GM12878 (cell line): Measurements from ENCODE around the gene ANKS1A. TPM values are rescaled to one million over a fixed set of nuclear protein-coding genes. Genes with fewer than 3 reads are reported as not detected.

Experiments
- ATAC-seq: fragments of 200-7000 bp; cut with Tn5 transposase; 3 replicates; pipeline ENCODE4 v1.9.1; 2020; ENCODE audit warnings: mild to moderate bottlenecking, moderate library complexity
- BruUV-seq: library from RNA; stranded (reverse); fragments of 400-500 nt; replicated peaks from 2 replicates; lab custom pipeline; 2021; lab: Mats Ljungman, UMichigan
- CTCF ChIA-PET: fragments of 300-600 bp; sonication (Branson Sonifier 250); formaldehyde crosslinking; extraction: SDS; loops from one replicate; lab custom pipeline; 2021; ENCODE audit warnings: inconsistent platforms; lab: Yijun Ruan, JAX
- POLR2A ChIA-PET: fragments of 350-600 bp; formaldehyde crosslinking; extraction: SDS; loops from one replicate; lab custom pipeline; 2021; ENCODE audit warnings: inconsistent platforms; lab: Charles Lee
- RAD21 ChIA-PET: fragments of 300-600 bp; sonication (Branson Sonifier 250); formaldehyde crosslinking; loops from one replicate; lab custom pipeline; 2023; ENCODE audit warnings: antibody characterized with exemption; ENCODE audit not compliant: unreplicated experiment; lab: Charles Lee
- SMC1A ChIA-PET: fragments of 300-600 bp; sonication (Branson Sonifier 250); formaldehyde crosslinking; loops from one replicate; lab custom pipeline; 2023; ENCODE audit not compliant: unreplicated experiment, uncharacterized antibody; lab: Charles Lee
- DNase-seq: peaks from one replicate; pipeline ENCODE4 v3.0.0-alpha.2; 2011; ENCODE audit warnings: low read depth, low spot score
- FAIRE-seq: peaks from 3 replicates; lab custom pipeline; 2011; peaks lifted over from hg19 to GRCh38; lab: Jason Lieb, UNC
- H2AFZ ChIP-seq: 2 replicates; pipeline ENCODE4 v1.6.0; 2011; ENCODE audit warnings: low read depth, low read length, control low read depth; ENCODE audit not compliant: control insufficient read depth
- H3K27ac ChIP-seq: 2 replicates; pipeline ENCODE4 v1.5.1; 2011; ENCODE audit warnings: control low read depth; ENCODE audit not compliant: control insufficient read depth, insufficient read depth
- H3K27me3 ChIP-seq, 2 experiments: replicated peaks in 1 of 2; 2 replicates each; pipeline versions ENCODE4 v1.6.0 to v1.6.1; 2011; ENCODE audit warnings: low read length in 1 of 2; ENCODE audit not compliant: control insufficient read depth in 2 of 2, insufficient read depth in 2 of 2
- H3K36me3 ChIP-seq, 2 experiments: 2 replicates each; pipeline ENCODE4 v1.5.1; 2011; ENCODE audit warnings: low read length in 1 of 2; ENCODE audit not compliant: control insufficient read depth in 2 of 2, insufficient read depth in 2 of 2
- H3K4me1 ChIP-seq: 2 replicates; pipeline ENCODE4 v1.6.1; 2011; ENCODE audit warnings: mild to moderate bottlenecking, low read length, moderate library complexity, mixed read lengths; ENCODE audit not compliant: control insufficient read depth, insufficient read depth
- H3K4me2 ChIP-seq: 2 replicates; pipeline ENCODE4 v1.6.0; 2011; ENCODE audit warnings: control low read depth; ENCODE audit not compliant: control insufficient read depth, insufficient read depth
- H3K4me3 ChIP-seq: fragments of 200-600 bp; sonication (generic); 2 replicates; pipeline ENCODE4 v1.5.1; 2016
- H3K79me2 ChIP-seq: 2 replicates; pipeline ENCODE4 v1.6.0; 2011; ENCODE audit warnings: low read length; ENCODE audit not compliant: control insufficient read depth, insufficient read depth
- H3K9ac ChIP-seq: 2 replicates; pipeline ENCODE4 v1.8.0; 2011; ENCODE audit warnings: low read length, control low read depth, mixed read lengths; ENCODE audit not compliant: control insufficient read depth, insufficient read depth
- H3K9me3 ChIP-seq: replicated peaks from 3 replicates; pipeline ENCODE4 v1.5.1; 2011; ENCODE audit warnings: mild to moderate bottlenecking, low read length; ENCODE audit not compliant: control insufficient read depth, insufficient read depth
- H4K20me1 ChIP-seq: 2 replicates; pipeline ENCODE4 v1.6.0; 2011; ENCODE audit not compliant: control insufficient read depth, insufficient read depth
- E2F4 ChIP-seq: IDR thresholded peaks from 2 replicates; pipeline ENCODE4 v1.6.1; 2012; ENCODE audit warnings: low read depth, low read length, improper control_type of control experiment
- KAT2A ChIP-seq: conservative IDR thresholded peaks from 2 replicates; pipeline ENCODE4 v1.6.1; 2011; ENCODE audit warnings: low read depth, low read length; ENCODE audit not compliant: control insufficient read depth
- PML ChIP-seq: IDR thresholded peaks from 2 replicates; pipeline ENCODE4 v1.6.1; 2012; ENCODE audit warnings: low read length, inconsistent platforms
- RELA ChIP-seq: fragments of 450-650 bp; IDR thresholded peaks from 2 replicates; pipeline ENCODE4 v1.8.0; 2014; ENCODE audit warnings: borderline replicate concordance; ENCODE audit not compliant: partially characterized antibody
- RUNX3 ChIP-seq: IDR thresholded peaks from 2 replicates; pipeline ENCODE4 v1.6.1; 2012; ENCODE audit warnings: low read length, inconsistent platforms
- SRF ChIP-seq, 2 experiments: IDR thresholded peaks; 2 replicates each; pipeline ENCODE4 v1.6.1; 2011; ENCODE audit warnings: low read depth in 2 of 2, low read length in 2 of 2, mild to moderate bottlenecking in 1 of 2, moderate library complexity in 1 of 2
- USF2 ChIP-seq: IDR thresholded peaks from 2 replicates; pipeline ENCODE4 v1.6.1; 2011; ENCODE audit warnings: low read depth, low read length, improper control_type of control experiment, borderline replicate concordance
- ZNF274 ChIP-seq: IDR thresholded peaks from one replicate; pipeline ENCODE4 v1.8.0; 2011; ENCODE audit not compliant: insufficient read length, insufficient read depth
- ZNF384 ChIP-seq: IDR thresholded peaks from 2 replicates; pipeline ENCODE4 v1.6.1; 2012; ENCODE audit warnings: low read depth, mild to moderate bottlenecking, low read length, improper control_type of control experiment, borderline replicate concordance
- ZNF622 ChIP-seq: fragments of 450-650 bp; IDR thresholded peaks from 2 replicates; pipeline ENCODE4 v1.6.1; 2017; ENCODE audit warnings: mild to moderate bottlenecking, inconsistent platforms
- WGBS: methylation state at CpG from one replicate; pipeline ENCODE4 v1.1.6; 2016; ENCODE audit warnings: low lambda C conversion rate; ENCODE audit not compliant: insufficient replicate concordance, insufficient coverage; ENCODE audit errors: missing lambda C conversion rate; 5-methylcytosine and 5-hydroxymethylcytosine counted together
- in situ Hi-C: fragments of 300-500 bp; cut with MboI; formaldehyde crosslinking; loops from 9 replicates; pipeline ENCODE4 v1.14.3; 2018; ENCODE audit warnings: mixed read lengths
- intact Hi-C: fragments of 100-400 bp; cut with micrococcal nuclease; formaldehyde crosslinking; loops from one replicate; pipeline ENCODE4 v1.14.2; 2022; ENCODE audit not compliant: unreplicated experiment
- polyA plus RNA-seq, 11 experiments: library from polyadenylated mRNA; depleted of rRNA in 4 of 11; unstranded in 6 of 11; stranded (reverse) in 5 of 11; fragments of >200 nt; fragmentation: Nextera tagmentation in 4 of 11; fragmentation: Illumina TruSeq in 1 of 11; extraction: Ambion mirVana in 4 of 11; extraction: Trizol in 1 of 11; gene quantifications; 1 replicate in 1 of 11; 2 replicates in 10 of 11; pipeline versions ENCODE4 v1.2.1 to v1.2.3, GENCODE V29; 2011 to 2016; ENCODE audit warnings: inconsistent platforms in 2 of 11, missing spikeins in 2 of 11, low read depth in 1 of 11
- total RNA-seq, 4 experiments: library from RNA; depleted of rRNA in 3 of 4; stranded (reverse); fragments of >200 nt in 3 of 4; fragmentation: Illumina TruSeq in 1 of 4; extraction: Trizol in 1 of 4; gene quantifications; 2 replicates each; pipeline versions ENCODE4 v1.2.1 to v1.2.3, GENCODE V29; 2013 to 2021
- TF ChIP-seq, protein P1 (sequence below): fragments of 450-650 bp; IDR thresholded peaks from 2 replicates; pipeline ENCODE4 v1.6.1; 2017; ENCODE audit warnings: mild to moderate bottlenecking, moderate library complexity
- TF ChIP-seq, protein P2 (sequence below): IDR thresholded peaks from 2 replicates; pipeline ENCODE4 v1.6.1; 2011; ENCODE audit warnings: borderline replicate concordance, low read depth, mild to moderate bottlenecking, moderate library complexity, mixed read lengths, low read length; ENCODE audit not compliant: insufficient read depth; ENCODE audit errors: extremely low read length

The ANKS1A gene
- total and polyA plus RNA-seq, 10 of the 15 experiments (the other 5 are each of a cell fraction or from before 2014, with no cell fraction given) = 0.60 to 7.0 (median 3.0) TPM

DNA sequence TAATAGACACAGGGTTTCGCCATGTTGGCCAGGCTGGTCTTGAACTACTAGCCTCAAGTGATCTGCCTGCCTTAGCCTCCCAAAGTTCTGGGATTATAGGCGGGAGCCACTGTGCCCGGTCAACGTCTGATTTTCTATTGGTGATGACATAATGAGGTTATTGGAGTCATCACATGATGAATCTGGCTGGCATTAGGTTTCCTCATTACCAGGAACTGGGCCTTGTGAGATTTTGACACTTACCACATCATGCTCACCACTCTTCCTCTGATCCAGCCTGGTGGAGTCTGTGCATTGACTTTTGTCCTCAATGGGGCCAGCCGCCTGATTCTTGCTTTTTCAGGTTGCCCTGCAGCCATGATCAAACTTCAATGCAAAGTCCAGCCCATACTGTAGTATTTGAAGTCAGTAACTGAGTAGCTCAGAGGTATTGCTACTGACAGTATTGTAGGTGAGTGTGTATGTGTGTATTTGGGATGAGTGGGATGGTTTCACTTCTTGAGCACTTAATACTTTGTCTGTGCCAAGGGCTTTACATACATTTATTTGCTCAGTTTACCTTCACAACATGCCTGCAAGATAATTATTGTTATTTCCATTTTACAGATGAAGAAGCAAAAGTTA, 16.0 kb downstream of the ANKS1A start:
- in situ Hi-C loops = no loop called here
- ATAC-seq = no peak
- CTCF ChIA-PET = no interaction called here
- no peaks in the 10 kb centered on the region for H3K27me3 ChIP-seq
- FAIRE-seq = peak; percentile 27
- TF ChIP-seq ZNF384 (no peak), ZNF622 (no peak), ZNF274 (no peak), RUNX3 (no peak), RELA (no peak), E2F4 (no peak), SRF (IDR thresholded peaks at IDR 0.05; ENCODE audit: low read depth in 2 of 2, low read length in 2 of 2) (no peak), PML (no peak), KAT2A (no peak), USF2 (no peak)
- TF ChIP-seq, protein P1, sequence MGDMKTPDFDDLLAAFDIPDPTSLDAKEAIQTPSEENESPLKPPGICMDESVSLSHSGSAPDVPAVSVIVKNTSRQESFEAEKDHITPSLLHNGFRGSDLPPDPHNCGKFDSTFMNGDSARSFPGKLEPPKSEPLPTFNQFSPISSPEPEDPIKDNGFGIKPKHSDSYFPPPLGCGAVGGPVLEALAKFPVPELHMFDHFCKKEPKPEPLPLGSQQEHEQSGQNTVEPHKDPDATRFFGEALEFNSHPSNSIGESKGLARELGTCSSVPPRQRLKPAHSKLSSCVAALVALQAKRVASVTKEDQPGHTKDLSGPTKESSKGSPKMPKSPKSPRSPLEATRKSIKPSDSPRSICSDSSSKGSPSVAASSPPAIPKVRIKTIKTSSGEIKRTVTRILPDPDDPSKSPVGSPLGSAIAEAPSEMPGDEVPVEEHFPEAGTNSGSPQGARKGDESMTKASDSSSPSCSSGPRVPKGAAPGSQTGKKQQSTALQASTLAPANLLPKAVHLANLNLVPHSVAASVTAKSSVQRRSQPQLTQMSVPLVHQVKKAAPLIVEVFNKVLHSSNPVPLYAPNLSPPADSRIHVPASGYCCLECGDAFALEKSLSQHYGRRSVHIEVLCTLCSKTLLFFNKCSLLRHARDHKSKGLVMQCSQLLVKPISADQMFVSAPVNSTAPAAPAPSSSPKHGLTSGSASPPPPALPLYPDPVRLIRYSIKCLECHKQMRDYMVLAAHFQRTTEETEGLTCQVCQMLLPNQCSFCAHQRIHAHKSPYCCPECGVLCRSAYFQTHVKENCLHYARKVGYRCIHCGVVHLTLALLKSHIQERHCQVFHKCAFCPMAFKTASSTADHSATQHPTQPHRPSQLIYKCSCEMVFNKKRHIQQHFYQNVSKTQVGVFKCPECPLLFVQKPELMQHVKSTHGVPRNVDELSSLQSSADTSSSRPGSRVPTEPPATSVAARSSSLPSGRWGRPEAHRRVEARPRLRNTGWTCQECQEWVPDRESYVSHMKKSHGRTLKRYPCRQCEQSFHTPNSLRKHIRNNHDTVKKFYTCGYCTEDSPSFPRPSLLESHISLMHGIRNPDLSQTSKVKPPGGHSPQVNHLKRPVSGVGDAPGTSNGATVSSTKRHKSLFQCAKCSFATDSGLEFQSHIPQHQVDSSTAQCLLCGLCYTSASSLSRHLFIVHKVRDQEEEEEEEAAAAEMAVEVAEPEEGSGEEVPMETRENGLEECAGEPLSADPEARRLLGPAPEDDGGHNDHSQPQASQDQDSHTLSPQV = no peak
- TF ChIP-seq, protein P2, sequence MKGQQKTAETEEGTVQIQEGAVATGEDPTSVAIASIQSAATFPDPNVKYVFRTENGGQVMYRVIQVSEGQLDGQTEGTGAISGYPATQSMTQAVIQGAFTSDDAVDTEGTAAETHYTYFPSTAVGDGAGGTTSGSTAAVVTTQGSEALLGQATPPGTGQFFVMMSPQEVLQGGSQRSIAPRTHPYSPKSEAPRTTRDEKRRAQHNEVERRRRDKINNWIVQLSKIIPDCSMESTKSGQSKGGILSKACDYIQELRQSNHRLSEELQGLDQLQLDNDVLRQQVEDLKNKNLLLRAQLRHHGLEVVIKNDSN = no peak
- TF ChIP-seq, all 136 proteins: peak for 0
- Histone ChIP-seq H3K36me3 (no peaks in the 10 kb centered on the region), H3K79me2 (no peaks in the 10 kb centered on the region), H2AFZ (no peak overlapping the region), H3K4me1 (no peaks in the 10 kb centered on the region), H3K27ac (no peak overlapping the region), H3K9me3 (no peaks in the 10 kb centered on the region), H3K4me3 (no peak overlapping the region), H3K4me2 (no peak overlapping the region), H4K20me1 (0 out of 2 replicates have a peak, but pooled peaks cover 7% of the 10 kb centered on the region), H3K9ac (no peak overlapping the region)
- no peak for DNase-seq
- ChIA-PET POLR2A (no interaction called here), RAD21 (no interaction called here), SMC1A (interaction anchor here (0.7 to 1.4 kb wide), 3 partner anchors 10 to 738 kb away, joined by 3 read pairs; partner anchors contain the start of gene ANKS1A)
- intact Hi-C loops = no loop called here
- no TSS peak for BruUV-seq
- WGBS = 99% methylated on average over 5 of the region's 5 CpGs
